Common myeloid progenitor, CD34-positive (primary cell): ENCODE measurements around the gene DEDD.

Experiments
- CTCF ChIA-PET: fragments of 350-600 bp; sonication (Branson Sonifier 250); formaldehyde crosslinking; loops from one replicate; lab custom pipeline; 2021; ENCODE audit warnings: antibody characterized with exemption; lab: Charles Lee
- POLR2A ChIA-PET: fragments of 350-600 bp; sonication (Branson Sonifier 250); formaldehyde crosslinking; loops from one replicate; lab custom pipeline; 2021; ENCODE audit warnings: antibody characterized with exemption; lab: Charles Lee
- DNase-seq, 3 donors: peaks; one replicate each; pipeline versions ENCODE4 v3.0.0 to v3.0.0-alpha.2; 2013
- H3K27ac ChIP-seq, 2 experiments: 1 replicate in 1 of 2; 2 replicates in 1 of 2; pipeline ENCODE4 v1.7.0; 2013; ENCODE audit warnings: inconsistent platforms in 2 of 2, low read length in 2 of 2, mild to moderate bottlenecking in 2 of 2, low read depth in 1 of 2, moderate library complexity in 1 of 2; ENCODE audit not compliant: severe bottlenecking in 2 of 2, insufficient read depth in 1 of 2, poor library complexity in 1 of 2
- H3K27me3 ChIP-seq, 5 experiments: replicated peaks in 2 of 5; 1 replicate in 3 of 5; 2 replicates in 2 of 5; pipeline versions ENCODE4 v1.6.1 to v1.7.0; 2013; ENCODE audit warnings: low read length in 4 of 5, mild to moderate bottlenecking in 2 of 5, moderate library complexity in 2 of 5, inconsistent platforms in 1 of 5; ENCODE audit not compliant: insufficient read depth in 5 of 5, control insufficient read depth in 4 of 5
- H3K36me3 ChIP-seq, 4 experiments: 1 replicate in 2 of 4; 2 replicates in 2 of 4; pipeline versions ENCODE4 v1.6.1 to v1.7.0; 2013; ENCODE audit warnings: low read length in 3 of 4, control low read depth in 1 of 4, mild to moderate bottlenecking in 1 of 4; ENCODE audit not compliant: control insufficient read depth in 4 of 4, insufficient read depth in 4 of 4
- H3K4me1 ChIP-seq, 4 experiments: 1 replicate in 3 of 4; 2 replicates in 1 of 4; pipeline versions ENCODE4 v1.6.1 to v1.7.1; 2013; ENCODE audit warnings: low read length in 3 of 4, mild to moderate bottlenecking in 3 of 4, control low read depth in 1 of 4, inconsistent platforms in 1 of 4, moderate library complexity in 1 of 4; ENCODE audit not compliant: control insufficient read depth in 4 of 4, insufficient read depth in 4 of 4; ENCODE audit errors: control extremely low read depth in 1 of 4
- H3K4me3 ChIP-seq, 7 experiments: 1 replicate in 4 of 7; 2 replicates in 3 of 7; pipeline versions ENCODE4 v1.5.1 to v1.7.0; 2013; ENCODE audit warnings: mild to moderate bottlenecking in 7 of 7, low read length in 6 of 7, moderate library complexity in 6 of 7, inconsistent platforms in 2 of 7, low read depth in 2 of 7, control low read depth in 1 of 7; ENCODE audit not compliant: insufficient read depth in 4 of 7, control insufficient read depth in 1 of 7; ENCODE audit errors: extremely low read depth in 1 of 7
- H3K9me3 ChIP-seq, 5 experiments: 1 replicate in 4 of 5; 2 replicates in 1 of 5; pipeline versions ENCODE4 v1.6.1 to v1.7.1; 2013; ENCODE audit warnings: low read length in 4 of 5, mild to moderate bottlenecking in 2 of 5, inconsistent platforms in 1 of 5, low read depth in 1 of 5, moderate library complexity in 1 of 5; ENCODE audit not compliant: control insufficient read depth in 4 of 5, insufficient read depth in 2 of 5; ENCODE audit errors: control extremely low read depth in 1 of 5
- WGBS: methylation state at CpG from one replicate; pipeline ENCODE4 v1.1.5; 2013; ENCODE audit not compliant: insufficient coverage; 5-methylcytosine and 5-hydroxymethylcytosine counted together

The DEDD gene

DNA sequence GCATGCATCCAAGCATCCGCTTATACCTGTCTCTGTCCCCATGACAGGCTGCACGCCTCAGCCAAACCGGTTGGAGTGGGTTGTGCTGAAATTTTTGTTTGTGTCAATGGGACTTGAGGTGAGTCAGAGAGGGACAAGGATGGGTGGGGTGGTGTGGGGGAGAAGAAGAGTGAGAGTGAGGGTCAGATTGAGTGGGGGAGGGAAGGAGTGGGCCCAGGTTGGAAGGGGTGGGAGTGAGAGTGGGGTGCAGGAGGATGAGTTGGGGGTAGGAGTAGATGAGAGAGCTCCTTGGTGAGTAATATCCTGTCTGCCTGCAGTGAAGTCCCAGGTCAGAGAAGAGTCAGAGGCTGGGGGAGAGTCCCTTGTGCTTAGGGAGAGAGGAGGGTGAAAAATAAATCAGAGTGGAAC, 39.8 kb downstream of the DEDD start:
- H3K27ac ChIP-seq: no peak overlapping the region
- ChIA-PET POLR2A (no interaction called here), CTCF (interaction anchor here (1.2 to 11.7 kb wide), 2 partner anchors 16 to 95 kb away, joined by 3 to 297 read pairs; partner anchors contain the start of gene ARHGAP30)
- H3K4me3 ChIP-seq: no peak overlapping the region
- peaks cover 0 to 22% (median 6%) of the 10 kb centered on the region in 4 experiments for H3K4me1 ChIP-seq
- no peak for DNase-seq
- 100% methylated on average over 3 of the region's 3 CpGs for WGBS
- H3K27me3 ChIP-seq: no peaks in the 10 kb centered on the region
- H3K36me3 ChIP-seq: no peaks in the 10 kb centered on the region
- H3K9me3 ChIP-seq: no peaks in the 10 kb centered on the region

DNA sequence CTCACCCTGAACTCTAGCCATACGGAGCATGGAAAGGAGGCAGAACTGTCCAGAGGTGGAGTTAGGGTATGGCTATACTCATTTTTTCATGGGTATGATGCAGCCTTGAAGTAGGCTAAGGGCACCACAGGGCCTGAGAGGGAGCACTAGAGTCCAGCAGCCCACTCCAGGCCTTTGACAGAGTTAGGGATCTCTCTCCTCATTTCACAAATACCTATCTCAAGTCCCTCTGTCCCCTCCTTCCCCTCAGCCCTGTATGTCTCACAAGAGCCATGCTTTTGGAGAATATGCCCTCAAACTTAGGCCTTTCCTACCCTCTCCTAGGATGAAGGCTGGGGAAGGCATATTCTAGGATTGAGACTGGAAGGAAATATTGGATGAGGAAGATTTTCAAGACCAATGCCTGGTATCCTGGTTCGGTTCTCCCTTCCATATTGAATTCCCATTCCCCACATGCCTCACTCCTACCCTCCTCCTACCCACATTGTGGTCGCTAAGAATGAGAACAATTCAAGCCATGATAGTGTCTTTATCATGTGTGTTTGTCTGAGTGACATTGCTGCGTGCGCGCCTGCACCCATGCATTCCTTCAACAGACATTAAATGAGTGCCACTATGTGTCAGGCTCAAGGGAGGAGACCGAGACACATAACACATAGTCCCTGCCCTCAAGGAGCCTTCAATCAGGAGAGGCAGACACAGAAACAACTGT, 40.5 kb downstream of the DEDD start:
- no peaks in the 10 kb centered on the region for H3K9me3 ChIP-seq
- no peak overlapping the region for H3K4me3 ChIP-seq
- H3K36me3 ChIP-seq: no peaks in the 10 kb centered on the region
- H3K4me1 ChIP-seq: peaks cover 0 to 19% (median 2%) of the 10 kb centered on the region in 4 experiments
- H3K27me3 ChIP-seq: no peaks in the 10 kb centered on the region
- no peak for DNase-seq
- H3K27ac ChIP-seq: no peak overlapping the region
- 94% methylated on average over 4 of the region's 7 CpGs for WGBS
- ChIA-PET POLR2A (no interaction called here), CTCF (interaction anchor here (1.2 to 11.7 kb wide), 2 partner anchors 15 to 94 kb away, joined by 3 to 297 read pairs; partner anchors contain the start of gene ARHGAP30)

DNA sequence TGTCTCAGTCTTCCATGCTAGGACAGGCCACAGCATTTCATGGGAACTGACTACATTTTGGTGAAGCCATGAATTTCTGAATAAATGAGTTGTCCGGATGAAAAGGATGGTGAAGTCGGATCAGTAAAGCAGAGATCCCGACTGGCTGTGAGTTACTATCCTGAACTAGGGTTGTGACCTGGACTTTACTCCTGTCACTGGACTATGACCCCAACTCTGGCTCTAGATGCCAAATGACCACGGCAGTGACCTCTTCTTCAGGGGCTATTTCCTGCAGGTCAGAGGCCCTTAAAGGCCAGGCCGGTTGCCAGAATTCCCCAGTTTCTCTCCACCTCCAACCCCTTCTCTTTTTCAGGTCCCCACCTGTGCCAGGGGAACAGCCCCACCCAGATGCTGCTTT, 41.4 kb downstream of the DEDD start:
- ChIA-PET CTCF (no interaction called here), POLR2A (interaction anchor here (0.7 kb wide), 1 partner anchor 23 kb away, joined by 3 read pairs; no protein-coding TSS in a partner anchor)
- no peak overlapping the region for H3K27ac ChIP-seq
- H3K9me3 ChIP-seq: no peaks in the 10 kb centered on the region
- DNase-seq: no peak
- H3K4me3 ChIP-seq: no peak overlapping the region
- H3K4me1 ChIP-seq: peaks cover 0 to 14% (median 2%) of the 10 kb centered on the region in 4 experiments
- no peaks in the 10 kb centered on the region for H3K36me3 ChIP-seq
- H3K27me3 ChIP-seq: no peaks in the 10 kb centered on the region
- 95% methylated on average over 4 of the region's 5 CpGs for WGBS

DNA sequence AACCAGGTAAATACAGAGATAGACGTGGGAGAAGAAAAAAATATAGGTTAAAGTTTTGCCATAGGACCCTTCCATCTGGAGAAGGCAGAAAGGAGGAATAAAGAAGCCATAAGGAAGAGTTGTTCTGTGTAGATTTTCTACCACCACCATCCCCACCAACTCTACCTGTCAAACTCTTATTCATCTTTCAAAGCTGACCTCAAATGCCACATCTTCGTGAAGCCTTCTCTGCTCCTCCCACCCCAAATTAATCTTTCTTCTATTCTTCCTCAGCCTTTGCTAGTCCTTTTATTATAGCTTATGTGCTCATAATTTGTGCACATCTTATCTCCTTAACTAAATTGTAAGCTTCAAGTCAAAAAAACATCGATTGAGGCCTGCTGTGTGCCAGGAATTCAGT, 41.9 kb downstream of the DEDD start:
- H3K27me3 ChIP-seq: no peaks in the 10 kb centered on the region
- H3K27ac ChIP-seq: no peak overlapping the region
- ChIA-PET CTCF (interaction anchor here (1.3 to 1.8 kb wide), 2 partner anchors 38 to 50 kb away, joined by 3 to 4 read pairs; no protein-coding TSS in a partner anchor), POLR2A (interaction anchor here (0.7 kb wide), 1 partner anchor 22 kb away, joined by 3 read pairs; no protein-coding TSS in a partner anchor)
- DNase-seq: no peak
- no peaks in the 10 kb centered on the region for H3K36me3 ChIP-seq
- H3K4me3 ChIP-seq: no peak overlapping the region
- no peaks in the 10 kb centered on the region for H3K9me3 ChIP-seq
- H3K4me1 ChIP-seq: peaks cover 0 to 14% (median 2%) of the 10 kb centered on the region in 4 experiments
- 70% methylated on average over 2 of the region's 3 CpGs for WGBS

DNA sequence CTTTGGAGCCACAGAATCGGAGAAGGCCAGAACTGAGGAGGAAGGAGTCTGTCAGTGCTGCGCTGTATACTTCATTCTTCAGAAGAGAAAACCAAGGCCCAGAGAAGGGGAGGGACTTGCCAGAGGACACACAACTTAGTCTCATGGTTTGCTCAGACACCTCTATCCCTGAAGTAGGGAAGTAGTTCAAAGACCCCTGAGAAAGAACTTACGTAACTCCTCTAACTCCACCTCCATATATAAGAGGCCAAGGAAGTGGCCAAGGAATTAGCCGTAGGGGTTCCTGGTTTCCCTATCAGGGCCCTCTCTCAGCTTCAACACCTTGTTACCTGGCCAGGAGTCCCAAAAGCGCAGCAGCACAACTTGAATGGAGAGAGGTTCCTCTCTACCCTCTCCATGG, 42.5 kb downstream of the DEDD start:
- H3K36me3 ChIP-seq: no peaks in the 10 kb centered on the region
- peaks cover 0 to 14% (median 2%) of the 10 kb centered on the region in 4 experiments for H3K4me1 ChIP-seq
- H3K27ac ChIP-seq: no peak overlapping the region
- CTCF ChIA-PET: interaction anchor here (0.8 to 2.1 kb wide), 6 partner anchors 17 to 69 kb away, joined by 3 to 11 read pairs (median 3); partner anchors contain the start of genes ARHGAP30 and F11R
- POLR2A ChIA-PET: no interaction called here
- no peak overlapping the region for H3K4me3 ChIP-seq
- 97% methylated on average over 4 of the region's 5 CpGs for WGBS
- no peaks in the 10 kb centered on the region for H3K27me3 ChIP-seq
- no peak for DNase-seq
- H3K9me3 ChIP-seq: no peaks in the 10 kb centered on the region

DNA sequence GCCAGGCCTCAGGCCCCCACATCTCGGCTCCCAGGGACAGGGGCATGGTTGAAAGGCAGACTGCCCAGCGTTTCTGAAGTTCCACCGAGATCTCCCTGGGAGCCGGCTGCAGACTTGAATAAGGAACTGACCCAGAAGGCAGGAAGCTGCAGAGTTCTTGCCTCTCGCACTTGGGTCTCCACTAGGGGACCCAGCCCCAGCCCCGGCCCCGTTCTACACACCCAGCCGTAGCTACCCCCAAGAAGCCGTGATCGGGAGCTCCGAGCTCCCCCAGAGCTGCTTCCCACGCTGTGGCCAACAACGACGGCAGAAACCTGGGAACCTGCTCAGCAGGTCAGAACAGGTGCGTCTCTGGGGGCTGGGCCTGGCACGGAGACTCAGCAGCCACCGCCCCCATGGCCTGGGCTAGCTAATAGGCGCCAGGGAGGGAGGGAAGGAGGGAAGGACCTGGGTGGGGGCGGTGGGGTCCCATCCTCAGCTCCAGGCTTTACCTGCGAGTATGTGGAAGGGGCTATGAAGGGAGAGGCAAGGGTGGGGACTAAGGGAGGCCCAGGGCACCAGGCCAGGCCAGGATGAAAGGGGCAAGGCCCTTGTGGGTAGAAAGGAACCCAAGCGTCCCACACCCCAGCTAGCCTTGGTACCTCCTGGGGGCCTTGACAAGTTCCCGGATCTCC, 43.1 kb downstream of the DEDD start, which contains the start of gene NECTIN4:
Gene NECTIN4 (minus strand): TSS at position 308 of the 674 bp plus-strand sequence. CDS start 262 bp downstream, at position 46.
- CTCF ChIA-PET: interaction anchor here (0.6 to 2.1 kb wide), 10 partner anchors 8 to 89 kb away, joined by 3 to 11 read pairs (median 3); partner anchors contain the start of genes ARHGAP30 and F11R
- Histone ChIP-seq H3K9me3 (no peaks in the 10 kb centered on the region), H3K27me3 (no peaks in the 10 kb centered on the region), H3K4me3 (no peak within 1 kb of the TSS), H3K4me1 (peaks cover 0 to 16% (median 2%) of the 10 kb centered on the region in 4 experiments), H3K27ac (no peak within 1 kb of the TSS), H3K36me3 (no peaks in the 10 kb centered on the region)
- 83% methylated on average over 18 of the region's 22 CpGs for WGBS
- DNase-seq: peak in 1 of 3 donors; percentile 37
- POLR2A ChIA-PET: no interaction called here
